ENCODE data around the gene MTA1.

GRCh38 chr14:105423488-105424195 is 4.0 kb downstream of the MTA1 start:
- TF ChIP-seq CTCF (IDR thresholded peaks at IDR 0.05) (no peak), POLR2A (IDR thresholded peaks at IDR 0.05; ENCODE audit: low read depth) (no peak)
